ENCODE data around the gene POC5.
A peak's percentile ranks its signal among the peaks of the same experiment; 100 is the strongest.

Gene POC5

GRCh38 chr5:75686480-75686879 lies 30.8 kb downstream of the POC5 start:
- Histone ChIP-seq H3F3A (ENCODE audit: insufficient read depth) (peaks cover 17% of the 10 kb centered on the region), H4K20me1 (ENCODE audit: low read depth, low read length) (no peaks in the 10 kb centered on the region), H2AFZ (ENCODE audit: low read depth, low read length, severe bottlenecking) (no peak overlapping the region), H3K9ac (ENCODE audit: low read length) (no peak overlapping the region), H3K9me3 (ENCODE audit: insufficient read depth, low read length) (no peaks in the 10 kb centered on the region), H3K9me2 (replicated peaks; ENCODE audit: insufficient read depth, low read length) (no peaks in the 10 kb centered on the region), H3K4me3 (ENCODE audit: insufficient read depth, low read length, poor library complexity, severe bottlenecking) (no peak overlapping the region), H3K79me2 (ENCODE audit: insufficient read depth, low read length) (no peaks in the 10 kb centered on the region), H3K36me3 (ENCODE audit: low read length) (peaks cover 45% of the 10 kb centered on the region; the same call in 1 of the 2 replicates), H3K4me2 (ENCODE audit: low read depth, low read length, poor library complexity, severe bottlenecking) (no peak overlapping the region), H3K27me3 (ENCODE audit: low read length) (no peaks in the 10 kb centered on the region), H3K27ac (ENCODE audit: low read depth, low read length) (no peak overlapping the region)
- TF ChIP-seq CTCF (IDR thresholded peaks at IDR 0.05; ENCODE audit: insufficient read depth, low read length, poor library complexity, severe bottlenecking) (no peak), EZH2phosphoT487 (conservative IDR thresholded peaks at IDR 0.05; ENCODE audit: low read length) (no peak)

GRCh38 chr5:75685141-75685540 lies 32.1 kb downstream of the POC5 start:
- H3K27ac ChIP-seq (ENCODE audit: low read depth, low read length), result no peak overlapping the region
- no peaks in the 10 kb centered on the region for H3K79me2 ChIP-seq (ENCODE audit: insufficient read depth, low read length)
- H3K9me3 ChIP-seq (ENCODE audit: insufficient read depth, low read length), result no peaks in the 10 kb centered on the region
- no peak overlapping the region for H3K4me2 ChIP-seq (ENCODE audit: low read depth, low read length, poor library complexity, severe bottlenecking)
- no peaks in the 10 kb centered on the region for H3K27me3 ChIP-seq (ENCODE audit: low read length)
- H3K36me3 ChIP-seq (ENCODE audit: low read length), result peaks cover 31% of the 10 kb centered on the region; the same call in 1 of the 2 replicates
- peaks cover 17% of the 10 kb centered on the region for H3F3A ChIP-seq (ENCODE audit: insufficient read depth)
- TF ChIP-seq EZH2phosphoT487 (conservative IDR thresholded peaks at IDR 0.05; ENCODE audit: low read length) (no peak), CTCF (IDR thresholded peaks at IDR 0.05; ENCODE audit: insufficient read depth, low read length, poor library complexity, severe bottlenecking) (no peak)
- no peak overlapping the region for H3K9ac ChIP-seq (ENCODE audit: low read length)
- no peaks in the 10 kb centered on the region for H4K20me1 ChIP-seq (ENCODE audit: low read depth, low read length)
- no peaks in the 10 kb centered on the region for H3K9me2 ChIP-seq (replicated peaks; ENCODE audit: insufficient read depth, low read length)
- no peak overlapping the region for H2AFZ ChIP-seq (ENCODE audit: low read depth, low read length, severe bottlenecking)
- H3K4me3 ChIP-seq (ENCODE audit: insufficient read depth, low read length, poor library complexity, severe bottlenecking), result no peak overlapping the region

- H3K4me3 ChIP-seq (ENCODE audit: insufficient read depth, low read length, poor library complexity, severe bottlenecking), result no peak overlapping the region
- H3F3A ChIP-seq (ENCODE audit: insufficient read depth), result peaks cover 8% of the 10 kb centered on the region
- no peak overlapping the region for H3K27ac ChIP-seq (ENCODE audit: low read depth, low read length)
- no peaks in the 10 kb centered on the region for H3K9me2 ChIP-seq (replicated peaks; ENCODE audit: insufficient read depth, low read length)
- no peak overlapping the region for H2AFZ ChIP-seq (ENCODE audit: low read depth, low read length, severe bottlenecking)
- no peaks in the 10 kb centered on the region for H3K79me2 ChIP-seq (ENCODE audit: insufficient read depth, low read length)
- H4K20me1 ChIP-seq (ENCODE audit: low read depth, low read length), result no peaks in the 10 kb centered on the region
- H3K27me3 ChIP-seq (ENCODE audit: low read length), result no peaks in the 10 kb centered on the region
- TF ChIP-seq EZH2phosphoT487 (conservative IDR thresholded peaks at IDR 0.05; ENCODE audit: low read length) (no peak), CTCF (IDR thresholded peaks at IDR 0.05; ENCODE audit: insufficient read depth, low read length, poor library complexity, severe bottlenecking) (peak; percentile 18)
- H3K9ac ChIP-seq (ENCODE audit: low read length), result no peak overlapping the region
- no peaks in the 10 kb centered on the region for H3K9me3 ChIP-seq (ENCODE audit: insufficient read depth, low read length)
- H3K4me2 ChIP-seq (ENCODE audit: low read depth, low read length, poor library complexity, severe bottlenecking), result no peak overlapping the region
- peaks cover 29% of the 10 kb centered on the region; the same call in 1 of the 2 replicates for H3K36me3 ChIP-seq (ENCODE audit: low read length)
Measured at GRCh38 chr5:75681125-75681830, 36.0 kb downstream of the POC5 start.

All from SU-DHL-6 (cell line).